ENCODE data around the gene TOM1L2. TPM values are rescaled to one million over a fixed set of nuclear protein-coding genes. Genes with fewer than 3 reads are reported as not detected.

TOM1L2 gene
- total RNA-seq, 1 experiment from 2014 or later: 45.2 TPM

DNA sequence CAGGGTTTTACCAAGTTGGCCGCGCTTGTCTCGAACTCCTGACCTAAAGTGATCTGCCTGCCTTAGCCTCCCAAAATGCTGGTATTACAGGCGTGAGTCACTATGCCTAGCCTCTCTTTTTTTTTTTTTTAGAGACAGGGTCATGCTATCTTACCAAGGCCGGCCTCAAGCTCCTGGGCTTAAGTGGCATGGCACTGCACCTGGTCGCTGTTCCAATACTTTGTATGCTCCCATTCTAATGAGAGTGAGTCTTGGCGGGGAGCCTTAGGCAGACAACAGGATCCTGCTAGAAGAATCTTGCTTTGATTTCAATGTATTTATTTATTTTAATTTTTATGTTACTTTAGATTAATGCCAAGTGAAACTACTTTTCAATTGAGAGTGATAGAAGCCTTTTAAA lies 21.9 kb downstream of the TOM1L2 start:
- no peak for ATAC-seq
- no peaks in the 10 kb centered on the region for H3K27me3 ChIP-seq (ENCODE audit: control insufficient read depth, insufficient read depth, low read length)
- no peak for DNase-seq (ENCODE audit: low read depth, low spot score)
- no TSS peak for BruUV-seq (replicated peaks)
- H3K4me3 ChIP-seq (ENCODE audit: low read depth in 2 of 2, low read length in 2 of 2): no peak overlapping the region
- H3K4me1 ChIP-seq (ENCODE audit: control insufficient read depth, insufficient read depth, low read length): peaks cover 45% of the 10 kb centered on the region
- in situ Hi-C loops (cut with HindIII; ENCODE audit: low pct_unique_long_range_greater_than_20kb, low sequenced_read_pairs) (no loop called here), intact Hi-C loops (cut with micrococcal nuclease; ENCODE audit: unreplicated experiment) (no loop called here)
- no peaks in the 10 kb centered on the region for H3K9me3 ChIP-seq (ENCODE audit: control insufficient read depth, insufficient read depth, low read depth, low read length)
- CTCF ChIA-PET: no interaction called here
- no peaks in the 10 kb centered on the region for H3K36me3 ChIP-seq (ENCODE audit: control insufficient read depth, insufficient read depth, low read length)
- H3K27ac ChIP-seq (ENCODE audit: low read length): peak overlapping the region; percentile 51; the same call in 1 of the 2 replicates
- TF ChIP-seq, protein P1, sequence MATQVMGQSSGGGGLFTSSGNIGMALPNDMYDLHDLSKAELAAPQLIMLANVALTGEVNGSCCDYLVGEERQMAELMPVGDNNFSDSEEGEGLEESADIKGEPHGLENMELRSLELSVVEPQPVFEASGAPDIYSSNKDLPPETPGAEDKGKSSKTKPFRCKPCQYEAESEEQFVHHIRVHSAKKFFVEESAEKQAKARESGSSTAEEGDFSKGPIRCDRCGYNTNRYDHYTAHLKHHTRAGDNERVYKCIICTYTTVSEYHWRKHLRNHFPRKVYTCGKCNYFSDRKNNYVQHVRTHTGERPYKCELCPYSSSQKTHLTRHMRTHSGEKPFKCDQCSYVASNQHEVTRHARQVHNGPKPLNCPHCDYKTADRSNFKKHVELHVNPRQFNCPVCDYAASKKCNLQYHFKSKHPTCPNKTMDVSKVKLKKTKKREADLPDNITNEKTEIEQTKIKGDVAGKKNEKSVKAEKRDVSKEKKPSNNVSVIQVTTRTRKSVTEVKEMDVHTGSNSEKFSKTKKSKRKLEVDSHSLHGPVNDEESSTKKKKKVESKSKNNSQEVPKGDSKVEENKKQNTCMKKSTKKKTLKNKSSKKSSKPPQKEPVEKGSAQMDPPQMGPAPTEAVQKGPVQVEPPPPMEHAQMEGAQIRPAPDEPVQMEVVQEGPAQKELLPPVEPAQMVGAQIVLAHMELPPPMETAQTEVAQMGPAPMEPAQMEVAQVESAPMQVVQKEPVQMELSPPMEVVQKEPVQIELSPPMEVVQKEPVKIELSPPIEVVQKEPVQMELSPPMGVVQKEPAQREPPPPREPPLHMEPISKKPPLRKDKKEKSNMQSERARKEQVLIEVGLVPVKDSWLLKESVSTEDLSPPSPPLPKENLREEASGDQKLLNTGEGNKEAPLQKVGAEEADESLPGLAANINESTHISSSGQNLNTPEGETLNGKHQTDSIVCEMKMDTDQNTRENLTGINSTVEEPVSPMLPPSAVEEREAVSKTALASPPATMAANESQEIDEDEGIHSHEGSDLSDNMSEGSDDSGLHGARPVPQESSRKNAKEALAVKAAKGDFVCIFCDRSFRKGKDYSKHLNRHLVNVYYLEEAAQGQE (IDR thresholded peaks at IDR 0.05; ENCODE audit: insufficient read depth in 1 of 2, low read depth in 2 of 2, low read length in 1 of 2): no peak
- TF ChIP-seq POLR2AphosphoS5 (IDR thresholded peaks at IDR 0.05; ENCODE audit: low read depth, low read length) (no peak), CTCF (IDR thresholded peaks at IDR 0.05) (no peak), TCF7L2 (IDR thresholded peaks at IDR 0.05; ENCODE audit: low read depth, low read length) (no peak), SIN3A (IDR thresholded peaks at IDR 0.05; ENCODE audit: borderline replicate concordance, insufficient read depth, low read depth, low read length) (no peak)
- POLR2A ChIA-PET: no interaction called here

DNA sequence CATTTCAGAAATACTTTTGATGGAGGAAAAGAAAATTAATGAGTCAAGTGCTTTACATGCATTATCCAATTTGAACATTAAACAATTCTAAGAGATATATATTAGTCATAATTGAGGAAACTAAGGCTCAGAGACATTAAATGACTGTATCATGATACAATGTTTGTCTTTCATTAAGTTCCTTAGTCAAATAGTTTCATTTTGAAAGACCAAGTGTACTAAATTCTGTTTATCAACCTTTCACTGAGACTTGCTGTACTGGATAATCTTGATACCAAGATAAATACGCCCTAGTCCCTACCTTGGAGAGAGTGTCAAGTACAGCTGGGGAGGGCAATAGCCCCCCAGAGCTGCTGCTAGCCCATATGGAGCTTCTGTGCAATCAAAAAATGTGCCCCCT lies 24.2 kb downstream of the TOM1L2 start:
- Histone ChIP-seq H3K9me3 (ENCODE audit: control insufficient read depth, insufficient read depth, low read depth, low read length) (no peaks in the 10 kb centered on the region), H3K4me3 (ENCODE audit: low read depth in 2 of 2, low read length in 2 of 2) (no peak overlapping the region), H3K27ac (ENCODE audit: low read length) (peak overlapping the region; percentile 61; the same call in 1 of the 2 replicates), H3K4me1 (ENCODE audit: control insufficient read depth, insufficient read depth, low read length) (peaks cover 63% of the 10 kb centered on the region), H3K36me3 (ENCODE audit: control insufficient read depth, insufficient read depth, low read length) (no peaks in the 10 kb centered on the region), H3K27me3 (ENCODE audit: control insufficient read depth, insufficient read depth, low read length) (no peaks in the 10 kb centered on the region)
- no TSS peak for BruUV-seq (replicated peaks)
- ChIA-PET POLR2A (no interaction called here), CTCF (interaction anchor here (0.7 kb wide), 1 partner anchor 204 kb away, joined by 4 read pairs; no protein-coding TSS in a partner anchor)
- TF ChIP-seq, protein P1 (IDR thresholded peaks at IDR 0.05; ENCODE audit: insufficient read depth in 1 of 2, low read depth in 2 of 2, low read length in 1 of 2): no peak
- TF ChIP-seq TCF7L2 (IDR thresholded peaks at IDR 0.05; ENCODE audit: low read depth, low read length) (no peak), SIN3A (IDR thresholded peaks at IDR 0.05; ENCODE audit: borderline replicate concordance, insufficient read depth, low read depth, low read length) (no peak), CTCF (IDR thresholded peaks at IDR 0.05) (no peak), POLR2AphosphoS5 (IDR thresholded peaks at IDR 0.05; ENCODE audit: low read depth, low read length) (no peak)
- ATAC-seq (no peak), DNase-seq (ENCODE audit: low read depth, low spot score) (no peak)
- intact Hi-C loops (cut with micrococcal nuclease; ENCODE audit: unreplicated experiment) (no loop called here), in situ Hi-C loops (cut with HindIII; ENCODE audit: low pct_unique_long_range_greater_than_20kb, low sequenced_read_pairs) (no loop called here)

Measured in Panc1 (cell line).